ENCODE results near the gene AP5Z1. TPM values are rescaled to one million over a fixed set of nuclear protein-coding genes. Genes with fewer than 3 reads are reported as not detected.

The AP5Z1 gene
- total and polyA plus RNA-seq, 2 of the 4 experiments (the other 2 are of a cell fraction), result 9.7 to 38.7 TPM

GRCh38 chr7:4815121-4815520 lies 39.7 kb downstream of the AP5Z1 start:
- no peak overlapping the region for H4K8ac ChIP-seq (ENCODE audit: low read depth in 2 of 2, low read length in 2 of 2)
- H3K4ac ChIP-seq (ENCODE audit: low read depth, low read length), result no peak overlapping the region
- no peak overlapping the region for H3K9ac ChIP-seq (ENCODE audit: low read depth, low read length)
- no CpG with 5 or more reads among the region's 14 CpGs for WGBS, 2 experiments (ENCODE audit: extremely low coverage in 2 of 2, insufficient read length in 1 of 2)
- no peak overlapping the region for H2BK15ac ChIP-seq (ENCODE audit: low read depth, low read length)
- no peak overlapping the region for H2BK20ac ChIP-seq (ENCODE audit: low read depth, low read length)
- H3K4me3 ChIP-seq (ENCODE audit: insufficient read depth, low read depth, low read length), result no peak overlapping the region
- ChIA-PET POLR2A (ENCODE audit: unreplicated experiment) (no interaction called here), CTCF (interaction anchor here (1.0 kb wide), 1 partner anchor 270 kb away, joined by 3 read pairs; no protein-coding TSS in a partner anchor)
- no peak overlapping the region for H3K18ac ChIP-seq (ENCODE audit: low read depth, low read length)
- no peak overlapping the region for H2BK5ac ChIP-seq (ENCODE audit: low read depth, low read length, poor library complexity, severe bottlenecking)
- H3K9me1 ChIP-seq (ENCODE audit: insufficient read depth, low read length), result no peaks in the 10 kb centered on the region; the same call in 1 of the 2 replicates
- H3K9me3 ChIP-seq (ENCODE audit: control insufficient read depth, insufficient read depth, low read length), result peaks cover 6% of the 10 kb centered on the region
- no peak overlapping the region for H3K4me2 ChIP-seq (ENCODE audit: low read depth, low read length)
- no peak overlapping the region for H2AK5ac ChIP-seq (ENCODE audit: low read depth, low read length)
- no peak for DNase-seq
- H4K5ac ChIP-seq (ENCODE audit: low read depth, low read length), result no peak overlapping the region
- no peak for ATAC-seq (ENCODE audit: low read depth)
- no peak overlapping the region for H3K14ac ChIP-seq (replicated peaks; ENCODE audit: low read depth, low read length)
- no TSS peak for BruUV-seq (replicated peaks)
- no peak overlapping the region for H4K91ac ChIP-seq (ENCODE audit: insufficient read depth, low read depth, low read length)
- no peak overlapping the region for H2AK9ac ChIP-seq (replicated peaks; ENCODE audit: low read depth, low read length, poor library complexity)
- intact Hi-C loops (cut with micrococcal nuclease) (no loop called here), in situ Hi-C loops (cut with MboI; ENCODE audit: low sequenced_read_pairs) (no loop called here), dilution Hi-C loops (cut with HindIII; ENCODE audit: low sequenced_read_pairs, unreplicated experiment) (no loop called here)
- no peaks in the 10 kb centered on the region for H3K4me1 ChIP-seq (ENCODE audit: control insufficient read depth, insufficient read depth, low read length)
- no peak for TF ChIP-seq FOS (IDR thresholded peaks at IDR 0.05; ENCODE audit: low read depth, low read length)
- no peak for TF ChIP-seq MAFK (IDR thresholded peaks at IDR 0.05; ENCODE audit: low read depth, low read length)
- TF ChIP-seq CEBPB (IDR thresholded peaks at IDR 0.05; ENCODE audit: low read depth, low read length), result no peak
- no peak for TF ChIP-seq NFE2L2 (IDR thresholded peaks at IDR 0.05; ENCODE audit: low read depth, low read length)
- TF ChIP-seq SMC3 (IDR thresholded peaks at IDR 0.05; ENCODE audit: low read depth, low read length), result no peak
- TF ChIP-seq USF2 (IDR thresholded peaks at IDR 0.05; ENCODE audit: low read depth, low read length), result no peak
- no peak for TF ChIP-seq RFX5 (IDR thresholded peaks at IDR 0.05; ENCODE audit: low read depth, low read length)
- TF ChIP-seq CHD1 (IDR thresholded peaks at IDR 0.05; ENCODE audit: low read depth, low read length), result no peak
- TF ChIP-seq, protein P1, sequence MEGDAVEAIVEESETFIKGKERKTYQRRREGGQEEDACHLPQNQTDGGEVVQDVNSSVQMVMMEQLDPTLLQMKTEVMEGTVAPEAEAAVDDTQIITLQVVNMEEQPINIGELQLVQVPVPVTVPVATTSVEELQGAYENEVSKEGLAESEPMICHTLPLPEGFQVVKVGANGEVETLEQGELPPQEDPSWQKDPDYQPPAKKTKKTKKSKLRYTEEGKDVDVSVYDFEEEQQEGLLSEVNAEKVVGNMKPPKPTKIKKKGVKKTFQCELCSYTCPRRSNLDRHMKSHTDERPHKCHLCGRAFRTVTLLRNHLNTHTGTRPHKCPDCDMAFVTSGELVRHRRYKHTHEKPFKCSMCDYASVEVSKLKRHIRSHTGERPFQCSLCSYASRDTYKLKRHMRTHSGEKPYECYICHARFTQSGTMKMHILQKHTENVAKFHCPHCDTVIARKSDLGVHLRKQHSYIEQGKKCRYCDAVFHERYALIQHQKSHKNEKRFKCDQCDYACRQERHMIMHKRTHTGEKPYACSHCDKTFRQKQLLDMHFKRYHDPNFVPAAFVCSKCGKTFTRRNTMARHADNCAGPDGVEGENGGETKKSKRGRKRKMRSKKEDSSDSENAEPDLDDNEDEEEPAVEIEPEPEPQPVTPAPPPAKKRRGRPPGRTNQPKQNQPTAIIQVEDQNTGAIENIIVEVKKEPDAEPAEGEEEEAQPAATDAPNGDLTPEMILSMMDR (conservative IDR thresholded peaks at IDR 0.05; ENCODE audit: low read depth, low read length), result no peak
- TF ChIP-seq MAZ (IDR thresholded peaks at IDR 0.05; ENCODE audit: borderline replicate concordance, low read depth, low read length), result no peak
- no peak for TF ChIP-seq POLR2A (IDR thresholded peaks at IDR 0.05; ENCODE audit: low read depth, low read length)
- H3K27me3 ChIP-seq (ENCODE audit: control insufficient read depth, insufficient read depth, low read length), result no peaks in the 10 kb centered on the region; the same call in 1 of the 2 replicates
- H2AFZ ChIP-seq (replicated peaks; ENCODE audit: low read length, poor library complexity), result no peak overlapping the region
- H3K79me1 ChIP-seq (ENCODE audit: low read depth in 1 of 2, low read length in 2 of 2), result no peaks in the 10 kb centered on the region
- H3K36me3 ChIP-seq (ENCODE audit: control insufficient read depth, insufficient read depth, low read length), result no peaks in the 10 kb centered on the region
- H3K56ac ChIP-seq (ENCODE audit: extremely low read depth, insufficient read depth, low read length), result no peak overlapping the region
- H3K27ac ChIP-seq (ENCODE audit: insufficient read depth, low read length), result no peak overlapping the region
- no peak overlapping the region for H2BK120ac ChIP-seq (ENCODE audit: low read depth, low read length)
- H3K23ac ChIP-seq (ENCODE audit: low read depth, low read length), result no peak overlapping the region
- no peaks in the 10 kb centered on the region for H4K20me1 ChIP-seq (ENCODE audit: insufficient read depth, low read length)
